Putamen (tissue), 1 donor: ENCODE data around the gene LARP1B.
"Not testable (repeated sequence)": the region's sequence is repeated elsewhere in the genome, so short reads cannot be mapped to it uniquely, and the experiment has no call there.

Experiments used
- DNase-seq: peaks from one replicate; pipeline ENCODE4 v3.0.0-alpha.2; 2016; ENCODE audit warnings: low spot score

LARP1B gene

GRCh38 chr4:128060699-128061565 lies at the start of gene LARP1B:
LARP1B (plus strand) TSS chr4:128061312; CDS start chr4:128074952, 13,640 bp downstream.
- DNase-seq = peak; percentile 92

GRCh38 chr4:128025319-128025718 lies 35.8 kb upstream of the LARP1B start:
- no peak for DNase-seq

- DNase-seq = no peak
These were observed 31.2 kb upstream of the LARP1B start for GRCh38 chr4:128029907-128030306.

GRCh38 chr4:128031756-128032384 lies 29.2 kb upstream of the LARP1B start:
- DNase-seq = no peak

- no peak for DNase-seq
These were observed 21.5 kb upstream of the LARP1B start for GRCh38 chr4:128039568-128039967.

- DNase-seq = not testable (repeated sequence)
These were observed 14.1 kb upstream of the LARP1B start for GRCh38 chr4:128047019-128047418.

- not testable (repeated sequence) for DNase-seq
These were observed 13.6 kb upstream of the LARP1B start for GRCh38 chr4:128047514-128047913.

GRCh38 chr4:128051229-128051628 lies 9.9 kb upstream of the LARP1B start:
- DNase-seq = not testable (repeated sequence)

GRCh38 chr4:128054907-128055306 lies 6.2 kb upstream of the LARP1B start:
- DNase-seq = not testable (repeated sequence)

GRCh38 chr4:128055441-128056206 lies 5.5 kb upstream of the LARP1B start:
- not testable (repeated sequence) for DNase-seq

- no peak for DNase-seq
These were observed 4.7 kb upstream of the LARP1B start for GRCh38 chr4:128056396-128056795.

GRCh38 chr4:128060121-128060698 lies 902 bp upstream of the LARP1B start:
- DNase-seq = no peak

GRCh38 chr4:128061566-128062536 lies 739 bp downstream of the LARP1B start:
- peak; percentile 60 for DNase-seq

- not testable (repeated sequence) for DNase-seq
These were observed 5.3 kb downstream of the LARP1B start for GRCh38 chr4:128066453-128066820.

- DNase-seq = no peak
These were observed 7.8 kb downstream of the LARP1B start for GRCh38 chr4:128068918-128069317.

GRCh38 chr4:128076464-128076863 lies 15.4 kb downstream of the LARP1B start:
- no peak for DNase-seq

- DNase-seq = not testable (repeated sequence)
These were observed 34.2 kb downstream of the LARP1B start for GRCh38 chr4:128095293-128095692.

GRCh38 chr4:128107766-128108165 lies 46.7 kb downstream of the LARP1B start:
- DNase-seq = no peak

GRCh38 chr4:128123036-128123435 lies 61.9 kb downstream of the LARP1B start:
- no peak for DNase-seq

- DNase-seq = no peak
These were observed 69.5 kb downstream of the LARP1B start for GRCh38 chr4:128130621-128131020.

- no peak for DNase-seq
These were observed 73.8 kb downstream of the LARP1B start for GRCh38 chr4:128134925-128135324.
